Suprapubic skin (tissue), 4 donors: ENCODE measurements around the gene ST13. TPM values are rescaled to one million over a fixed set of nuclear protein-coding genes. Genes with fewer than 3 reads are reported as not detected.

Source experiments
- DNase-seq, 2 donors: peaks; one replicate each; pipeline ENCODE4 v3.0.0-alpha.2; 2019; ENCODE audit warnings: low spot score in 2 of 2
- H3K27ac ChIP-seq: fragments of 200-600 bp; sonication (generic); one replicate; pipeline ENCODE4 v1.5.1; 2019
- H3K27me3 ChIP-seq: fragments of 200-600 bp; sonication (generic); one replicate; pipeline ENCODE4 v1.5.1; 2019
- H3K36me3 ChIP-seq: fragments of 200-600 bp; sonication (generic); one replicate; pipeline ENCODE4 v1.5.1; 2019
- H3K4me1 ChIP-seq: fragments of 200-600 bp; sonication (generic); one replicate; pipeline ENCODE4 v1.5.1; 2019
- H3K4me3 ChIP-seq: fragments of 200-600 bp; sonication (generic); one replicate; pipeline ENCODE4 v1.5.1; 2019; ENCODE audit warnings: mild to moderate bottlenecking
- H3K9me3 ChIP-seq: fragments of 200-600 bp; sonication (generic); one replicate; pipeline ENCODE4 v1.5.1; 2019
- EP300 ChIP-seq: sonication (generic); formaldehyde crosslinking; IDR thresholded peaks from one replicate; pipeline ENCODE4 v1.6.1; 2017; ENCODE audit warnings: antibody characterized with exemption
- POLR2A ChIP-seq, 2 donors: fragments of 450-650 bp; IDR thresholded peaks; one replicate each; pipeline ENCODE4 v1.6.1; 2017; ENCODE audit warnings: antibody characterized with exemption in 2 of 2, mild to moderate bottlenecking in 2 of 2, moderate library complexity in 2 of 2
- POLR2AphosphoS5 ChIP-seq, 3 donors: sonication (generic); formaldehyde crosslinking; IDR thresholded peaks; one replicate each; pipeline ENCODE4 v1.6.1; 2017; ENCODE audit warnings: antibody characterized with exemption in 3 of 3
- WGBS: methylation state at CpG from one replicate; pipeline ENCODE4 v1.1.5; 2018; 5-methylcytosine and 5-hydroxymethylcytosine counted together
- total RNA-seq, 4 donors: library from RNA; depleted of rRNA; stranded (reverse); fragments of >200 nt; gene quantifications; one replicate each; pipeline ENCODE4 v1.1.0, GENCODE V29; 2016
- TF ChIP-seq, protein P1 (sequence below), 2 donors: fragments of 200-600 bp in 1 of 2; fragments of 450-650 bp in 1 of 2; sonication (generic) in 1 of 2; IDR thresholded peaks; one replicate each; pipeline ENCODE4 v1.5.1; 2016 to 2019; ENCODE audit warnings: antibody characterized with exemption in 2 of 2, mild to moderate bottlenecking in 1 of 2, moderate library complexity in 1 of 2

The ST13 gene
- total RNA-seq, result 100 to 1,000 TPM; 104 to 117 (median 115) TPM

DNA sequence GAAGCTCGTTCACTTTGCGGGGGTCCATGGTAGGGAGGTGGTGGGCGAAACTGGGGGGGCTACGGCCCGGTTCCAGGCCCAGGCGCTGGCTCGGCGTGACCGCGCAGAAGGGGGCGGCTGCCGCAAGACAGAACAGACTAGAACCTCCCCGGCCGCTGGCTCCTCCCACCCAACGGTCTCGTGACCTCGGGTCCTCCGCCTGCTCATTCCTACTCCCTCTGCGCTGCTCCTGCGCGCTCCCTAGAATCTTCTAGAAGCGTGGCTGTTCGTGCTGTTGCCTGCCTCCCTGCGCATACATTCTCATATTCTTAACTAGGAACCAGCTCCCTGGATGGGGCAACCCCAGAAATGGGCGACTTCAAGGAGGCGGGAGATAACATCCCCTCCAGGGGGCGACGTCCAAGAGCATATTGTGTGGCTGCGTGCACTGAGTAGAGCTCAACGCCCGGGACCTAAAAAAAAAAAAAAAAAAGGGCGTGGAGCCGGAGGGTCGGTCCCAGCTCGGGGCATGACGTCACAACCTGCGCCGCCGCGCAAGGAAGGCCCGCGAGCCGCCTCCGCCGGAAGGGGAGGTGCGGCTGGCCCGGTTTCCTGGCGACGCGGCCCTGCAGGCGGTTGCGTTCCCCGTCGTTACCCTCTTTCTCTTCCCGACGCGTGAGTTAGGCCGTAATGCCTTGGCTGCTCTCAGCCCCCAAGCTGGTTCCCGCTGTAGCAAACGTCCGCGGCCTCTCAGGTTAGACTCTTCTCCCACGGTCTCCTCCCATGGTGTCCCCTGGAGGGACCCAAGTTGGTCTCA is at the start of gene ST13, which contains the start of gene XPNPEP3:
ST13 (minus strand) TSS at position 127 of the 796 bp plus-strand sequence; CDS start at position 28, 99 bp downstream.
XPNPEP3 (plus strand) TSS at position 636 of the 796 bp plus-strand sequence; CDS start at position 670, 34 bp downstream.
- Histone ChIP-seq H3K9me3 (no peaks in the 10 kb centered on the region), H3K27ac (peak within 1 kb of the TSS; percentile 97), H3K4me3 (peak within 1 kb of the TSS; percentile 88), H3K36me3 (no peaks in the 10 kb centered on the region), H3K27me3 (no peaks in the 10 kb centered on the region), H3K4me1 (peaks cover 51% of the 10 kb centered on the region)
- WGBS, result under 1% methylated on average over 46 of the region's 63 CpGs
- peak; percentile 99 for DNase-seq
- TF ChIP-seq POLR2A (IDR thresholded peaks at IDR 0.05), result peak; percentile 47 to 83
- TF ChIP-seq EP300, result no peak
- TF ChIP-seq, protein P1, sequence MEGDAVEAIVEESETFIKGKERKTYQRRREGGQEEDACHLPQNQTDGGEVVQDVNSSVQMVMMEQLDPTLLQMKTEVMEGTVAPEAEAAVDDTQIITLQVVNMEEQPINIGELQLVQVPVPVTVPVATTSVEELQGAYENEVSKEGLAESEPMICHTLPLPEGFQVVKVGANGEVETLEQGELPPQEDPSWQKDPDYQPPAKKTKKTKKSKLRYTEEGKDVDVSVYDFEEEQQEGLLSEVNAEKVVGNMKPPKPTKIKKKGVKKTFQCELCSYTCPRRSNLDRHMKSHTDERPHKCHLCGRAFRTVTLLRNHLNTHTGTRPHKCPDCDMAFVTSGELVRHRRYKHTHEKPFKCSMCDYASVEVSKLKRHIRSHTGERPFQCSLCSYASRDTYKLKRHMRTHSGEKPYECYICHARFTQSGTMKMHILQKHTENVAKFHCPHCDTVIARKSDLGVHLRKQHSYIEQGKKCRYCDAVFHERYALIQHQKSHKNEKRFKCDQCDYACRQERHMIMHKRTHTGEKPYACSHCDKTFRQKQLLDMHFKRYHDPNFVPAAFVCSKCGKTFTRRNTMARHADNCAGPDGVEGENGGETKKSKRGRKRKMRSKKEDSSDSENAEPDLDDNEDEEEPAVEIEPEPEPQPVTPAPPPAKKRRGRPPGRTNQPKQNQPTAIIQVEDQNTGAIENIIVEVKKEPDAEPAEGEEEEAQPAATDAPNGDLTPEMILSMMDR (IDR thresholded peaks at IDR 0.05), result peak in 1 of 2 donors; percentile 19
- peak in 2 of 3 donors; percentile 84 for TF ChIP-seq POLR2AphosphoS5 (IDR thresholded peaks at IDR 0.05)

- no peaks in the 10 kb centered on the region for H3K9me3 ChIP-seq
- no peak for TF ChIP-seq EP300
- TF ChIP-seq POLR2AphosphoS5 (IDR thresholded peaks at IDR 0.05), result no peak
- TF ChIP-seq POLR2A (IDR thresholded peaks at IDR 0.05), result no peak
- TF ChIP-seq, protein P1 (IDR thresholded peaks at IDR 0.05), result no peak
- no peak overlapping the region for H3K4me3 ChIP-seq
- WGBS, result 100% methylated on average over 1 of the region's 1 CpG
- no peak for DNase-seq
- peaks cover 30% of the 10 kb centered on the region for H3K36me3 ChIP-seq
- H3K4me1 ChIP-seq, result peaks cover 1% of the 10 kb centered on the region
- H3K27ac ChIP-seq, result no peak overlapping the region
- no peaks in the 10 kb centered on the region for H3K27me3 ChIP-seq
Observed at GRCh38 chr22:40904101-40904500, 47.7 kb upstream of the ST13 start.

GRCh38 chr22:40898850-40899357 is 42.5 kb upstream of the ST13 start:
- Histone ChIP-seq H3K4me3 (no peak overlapping the region), H3K27me3 (no peaks in the 10 kb centered on the region), H3K4me1 (peaks cover 7% of the 10 kb centered on the region), H3K27ac (no peak overlapping the region), H3K36me3 (peaks cover 16% of the 10 kb centered on the region), H3K9me3 (no peaks in the 10 kb centered on the region)
- TF ChIP-seq POLR2A (IDR thresholded peaks at IDR 0.05) (no peak), POLR2AphosphoS5 (IDR thresholded peaks at IDR 0.05) (no peak), EP300 (no peak)
- TF ChIP-seq, protein P1 (IDR thresholded peaks at IDR 0.05), result peak in 1 of 2 donors; percentile 24
- no peak for DNase-seq
- 43% methylated on average over 3 of the region's 3 CpGs for WGBS

- Histone ChIP-seq H3K4me1 (peaks cover 7% of the 10 kb centered on the region), H3K27me3 (no peaks in the 10 kb centered on the region), H3K36me3 (peaks cover 43% of the 10 kb centered on the region), H3K27ac (no peak overlapping the region), H3K9me3 (no peaks in the 10 kb centered on the region), H3K4me3 (no peak overlapping the region)
- 96% methylated on average over 4 of the region's 4 CpGs for WGBS
- TF ChIP-seq POLR2AphosphoS5 (IDR thresholded peaks at IDR 0.05) (no peak), EP300 (no peak), POLR2A (IDR thresholded peaks at IDR 0.05) (no peak)
- TF ChIP-seq, protein P1 (IDR thresholded peaks at IDR 0.05), result no peak
- no peak for DNase-seq
Observed at GRCh38 chr22:40894417-40894816, 38.0 kb upstream of the ST13 start.

DNA sequence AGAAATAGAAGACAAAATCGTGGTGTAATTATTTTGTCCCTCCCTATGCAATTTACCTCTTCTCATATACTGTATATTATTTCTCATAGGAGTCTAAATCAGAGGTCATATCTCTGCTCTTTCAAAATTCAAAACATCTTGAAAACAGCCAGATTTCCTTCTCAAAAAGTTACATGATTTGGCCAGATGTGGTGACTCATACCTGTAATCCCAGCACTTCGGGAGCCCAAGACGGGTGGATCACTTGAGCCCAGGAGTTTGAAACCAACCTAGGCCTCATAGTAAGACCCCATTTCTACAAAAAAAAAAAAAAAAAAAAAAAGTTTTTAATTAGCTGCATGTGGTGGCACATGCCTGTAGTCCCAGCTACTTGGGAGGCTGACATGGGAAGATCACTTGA is 34.4 kb upstream of the ST13 start:
- no peak for DNase-seq
- Histone ChIP-seq H3K4me3 (no peak overlapping the region), H3K4me1 (no peaks in the 10 kb centered on the region), H3K27me3 (no peaks in the 10 kb centered on the region), H3K36me3 (peaks cover 72% of the 10 kb centered on the region), H3K27ac (no peak overlapping the region), H3K9me3 (no peaks in the 10 kb centered on the region)
- TF ChIP-seq, protein P1 (IDR thresholded peaks at IDR 0.05), result no peak
- TF ChIP-seq POLR2AphosphoS5 (IDR thresholded peaks at IDR 0.05) (no peak), POLR2A (IDR thresholded peaks at IDR 0.05) (no peak), EP300 (no peak)
- 81% methylated on average over 3 of the region's 3 CpGs for WGBS
